Glutamatergic neuron (in vitro differentiated cells): Measurements from ENCODE around the gene PRELID2. TPM values are rescaled to one million over a fixed set of nuclear protein-coding genes. Genes with fewer than 3 reads are reported as not detected.
A peak's percentile ranks its signal among the peaks of the same experiment; 100 is the strongest.
"Not testable (repeated sequence)": the region's sequence is repeated elsewhere in the genome, so short reads cannot be mapped to it uniquely, and the experiment has no call there.

Source experiments
- DNase-seq: peaks from one replicate; pipeline ENCODE4 v3.0.0; 2022
- H3K27ac Mint-ChIP-seq: one replicate; pipeline ENCODE4 v1.8.0; 2020; ENCODE audit warnings: mild to moderate bottlenecking, mixed read lengths, inconsistent platforms; ENCODE audit not compliant: unreplicated experiment
- H3K27me3 Mint-ChIP-seq: one replicate; pipeline ENCODE4 v1.8.0; 2020; ENCODE audit warnings: mild to moderate bottlenecking, moderate library complexity, mixed read lengths, inconsistent platforms; ENCODE audit not compliant: unreplicated experiment
- H3K36me3 Mint-ChIP-seq: one replicate; pipeline ENCODE4 v1.8.0; 2020; ENCODE audit warnings: mild to moderate bottlenecking, mixed read lengths, inconsistent platforms; ENCODE audit not compliant: unreplicated experiment
- H3K4me1 Mint-ChIP-seq: one replicate; pipeline ENCODE4 v1.8.0; 2020; ENCODE audit warnings: mild to moderate bottlenecking, low read depth, mixed read lengths, inconsistent platforms; ENCODE audit not compliant: unreplicated experiment
- H3K4me3 Mint-ChIP-seq: one replicate; pipeline ENCODE4 v1.8.0; 2020; ENCODE audit warnings: mild to moderate bottlenecking, mixed read lengths, inconsistent platforms; ENCODE audit not compliant: unreplicated experiment
- H3K9me3 Mint-ChIP-seq: one replicate; pipeline ENCODE4 v1.8.0; 2020; ENCODE audit warnings: mild to moderate bottlenecking, moderate library complexity, mixed read lengths, inconsistent platforms; ENCODE audit not compliant: unreplicated experiment
- CTCF ChIP-seq: fragments of 200-600 bp; sonication (generic); IDR thresholded peaks from one replicate; pipeline ENCODE4 v1.5.0; 2021; ENCODE audit not compliant: partially characterized antibody, unreplicated experiment
- total RNA-seq: library from RNA; stranded (reverse); fragmentation: NEBNext Ultra II Directional; extraction: Animal tissue kit (Norgen Biotek cat#: 25700); gene quantifications from one replicate; pipeline ENCODE4 v1.2.1, GENCODE V29; 2021; ENCODE audit not compliant: unreplicated experiment

PRELID2 gene
- total RNA-seq, 1 donor from 2014 or later: 4.6 TPM

GRCh38 chr5:145739843-145740242 is 95.3 kb downstream of the PRELID2 start:
- Mint-ChIP-seq H3K4me1 (no peaks in the 10 kb centered on the region), H3K27ac (no peak overlapping the region), H3K4me3 (no peak overlapping the region), H3K27me3 (no peaks in the 10 kb centered on the region), H3K36me3 (no peaks in the 10 kb centered on the region), H3K9me3 (peaks cover 2% of the 10 kb centered on the region)
- DNase-seq: no peak
- TF ChIP-seq CTCF: no peak

- no peak overlapping the region for H3K4me3 Mint-ChIP-seq
- H3K9me3 Mint-ChIP-seq: peaks cover 2% of the 10 kb centered on the region
- no peak overlapping the region for H3K27ac Mint-ChIP-seq
- no peak for DNase-seq
- H3K36me3 Mint-ChIP-seq: no peaks in the 10 kb centered on the region
- no peak for TF ChIP-seq CTCF
- no peaks in the 10 kb centered on the region for H3K27me3 Mint-ChIP-seq
- no peaks in the 10 kb centered on the region for H3K4me1 Mint-ChIP-seq
Measured at GRCh38 chr5:145738227-145738626, 96.9 kb downstream of the PRELID2 start.

- H3K36me3 Mint-ChIP-seq: no peaks in the 10 kb centered on the region
- H3K27ac Mint-ChIP-seq: no peak overlapping the region
- TF ChIP-seq CTCF: no peak
- no peaks in the 10 kb centered on the region for H3K27me3 Mint-ChIP-seq
- no peak for DNase-seq
- H3K4me3 Mint-ChIP-seq: no peak overlapping the region
- H3K4me1 Mint-ChIP-seq: no peaks in the 10 kb centered on the region
- peaks cover 2% of the 10 kb centered on the region for H3K9me3 Mint-ChIP-seq
Measured at GRCh38 chr5:145737578-145737977, 97.6 kb downstream of the PRELID2 start.

GRCh38 chr5:145729956-145730355 is 105.2 kb downstream of the PRELID2 start:
- H3K4me3 Mint-ChIP-seq, H3K9me3 Mint-ChIP-seq, H3K27ac Mint-ChIP-seq, DNase-seq, H3K27me3 Mint-ChIP-seq, H3K4me1 Mint-ChIP-seq: not testable (repeated sequence)
- H3K36me3 Mint-ChIP-seq: peaks cover 56% of the 10 kb centered on the region

GRCh38 chr5:145723516-145723915 is 111.6 kb downstream of the PRELID2 start:
- TF ChIP-seq CTCF: no peak
- Mint-ChIP-seq H3K4me1 (no peaks in the 10 kb centered on the region), H3K9me3 (no peaks in the 10 kb centered on the region), H3K36me3 (peaks cover 33% of the 10 kb centered on the region), H3K27ac (no peak overlapping the region), H3K4me3 (no peak overlapping the region), H3K27me3 (no peaks in the 10 kb centered on the region)
- DNase-seq: no peak

GRCh38 chr5:145718956-145719355 is 116.2 kb downstream of the PRELID2 start:
- H3K27me3 Mint-ChIP-seq: no peaks in the 10 kb centered on the region
- TF ChIP-seq CTCF: peak; percentile 26
- no peak overlapping the region for H3K4me3 Mint-ChIP-seq
- H3K27ac Mint-ChIP-seq: no peak overlapping the region
- H3K9me3 Mint-ChIP-seq: no peaks in the 10 kb centered on the region
- no peak for DNase-seq
- no peaks in the 10 kb centered on the region for H3K36me3 Mint-ChIP-seq
- H3K4me1 Mint-ChIP-seq: no peaks in the 10 kb centered on the region
